ENCODE results near the gene PHKA1. TPM values are rescaled to one million over a fixed set of nuclear protein-coding genes. Genes with fewer than 3 reads are reported as not detected.
"Not testable (repeated sequence)": the region's sequence is repeated elsewhere in the genome, so short reads cannot be mapped to it uniquely, and the experiment has no call there.

Gene PHKA1
- total RNA-seq, 2 donors from 2014 or later: 5.6 to 7.9 TPM

DNA sequence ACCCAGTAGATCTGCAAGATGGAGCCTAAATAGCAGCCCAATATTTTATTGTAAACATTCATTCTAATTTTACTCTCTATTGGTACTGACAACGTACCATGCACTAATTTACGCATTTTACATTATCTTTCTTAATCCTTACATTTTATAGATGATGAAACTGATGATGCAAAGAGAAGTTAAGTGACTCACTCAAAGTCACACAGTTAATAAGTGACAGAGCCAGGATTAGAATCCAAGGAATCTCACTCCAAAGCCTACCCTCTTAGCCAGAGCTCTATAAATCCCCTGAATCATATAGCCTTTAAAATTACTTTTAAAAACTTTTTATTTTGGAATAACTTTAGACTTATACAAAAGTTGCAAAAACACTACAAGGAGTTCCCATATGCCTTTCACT is 37.6 kb downstream of the PHKA1 start:
- no peak for DNase-seq (ENCODE audit: low spot score)
- intact Hi-C loops (cut with DNase I): no loop called here

- intact Hi-C loops (cut with DNase I); DNase-seq (ENCODE audit: low spot score): not testable (repeated sequence)
Observed at GRCh38 chrX:72673951-72674350, 40.2 kb downstream of the PHKA1 start.

GRCh38 chrX:72669508-72669907 is 44.6 kb downstream of the PHKA1 start:
- DNase-seq (ENCODE audit: low spot score); intact Hi-C loops (cut with DNase I): not testable (repeated sequence)

GRCh38 chrX:72666451-72666850 is 47.7 kb downstream of the PHKA1 start:
- intact Hi-C loops (cut with DNase I): no loop called here
- DNase-seq (ENCODE audit: low spot score): no peak

DNA sequence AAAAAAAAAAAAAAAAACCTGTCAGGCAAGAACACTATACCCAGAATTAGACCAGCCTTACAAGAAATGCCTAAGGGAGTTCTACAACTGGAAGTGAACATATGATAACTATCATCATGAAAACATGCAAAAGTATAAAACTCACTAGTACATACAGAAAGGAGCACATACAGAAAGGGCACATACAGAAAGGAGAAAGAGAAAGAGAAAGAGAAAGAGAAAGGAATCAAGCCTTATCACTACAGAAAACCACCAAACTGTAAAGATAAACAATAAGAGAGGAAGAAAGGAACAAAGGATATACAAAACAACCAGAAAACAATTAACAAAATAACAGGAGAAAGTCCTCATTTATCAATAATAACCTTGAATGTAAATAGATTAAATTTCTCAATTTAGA is 50.4 kb downstream of the PHKA1 start:
- intact Hi-C loops (cut with DNase I): no loop called here
- no peak for DNase-seq (ENCODE audit: low spot score)

- intact Hi-C loops (cut with DNase I): no loop called here
- DNase-seq (ENCODE audit: low spot score): no peak
Observed at GRCh38 chrX:72662020-72662747, 51.9 kb downstream of the PHKA1 start.

GRCh38 chrX:72659723-72660122 is 54.4 kb downstream of the PHKA1 start:
- no peak for DNase-seq (ENCODE audit: low spot score)
- intact Hi-C loops (cut with DNase I): no loop called here

GRCh38 chrX:72652082-72652481 is 62.0 kb downstream of the PHKA1 start:
- DNase-seq (ENCODE audit: low spot score): no peak
- intact Hi-C loops (cut with DNase I): no loop called here

DNA sequence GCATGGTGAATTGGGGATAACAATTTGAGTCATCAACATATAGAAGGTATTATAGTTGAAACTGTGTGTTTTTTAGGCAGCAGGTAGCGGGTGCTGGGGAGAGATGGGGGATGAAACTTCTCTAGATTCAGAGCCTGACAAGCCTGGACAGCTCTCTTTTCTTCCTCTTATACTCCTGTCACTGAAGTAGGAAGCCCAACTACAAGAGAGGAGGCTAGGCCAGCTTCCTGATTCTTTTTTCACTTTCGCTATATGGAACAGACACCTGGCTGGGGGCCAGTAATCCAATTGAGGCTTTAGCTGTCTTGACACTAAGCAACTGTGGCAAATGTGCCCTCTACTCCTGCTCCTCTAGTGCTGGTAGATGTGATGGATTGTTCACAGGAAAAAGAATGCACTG is 69.2 kb downstream of the PHKA1 start:
- intact Hi-C loops (cut with DNase I): no loop called here
- no peak for DNase-seq (ENCODE audit: low spot score)

DNA sequence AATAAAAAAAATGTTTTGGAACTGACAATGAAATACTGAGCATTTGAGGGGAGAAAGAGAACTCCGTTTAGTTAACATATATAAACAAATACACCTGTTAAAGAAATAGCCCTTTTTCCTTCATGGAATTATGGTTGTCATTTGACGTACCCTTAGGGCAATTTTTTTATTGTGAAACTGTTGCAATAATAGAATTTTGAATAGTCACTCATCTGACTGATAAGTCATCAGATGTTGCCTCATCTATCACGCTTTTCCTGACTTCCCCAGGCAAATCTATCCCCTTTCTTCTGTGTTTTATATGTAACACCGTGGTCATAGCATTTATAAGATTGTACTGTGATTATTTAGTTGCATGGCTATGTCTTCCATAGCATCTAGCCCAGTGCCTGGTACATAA is 72.5 kb downstream of the PHKA1 start:
- intact Hi-C loops (cut with DNase I): no loop called here
- DNase-seq (ENCODE audit: low spot score): no peak

- intact Hi-C loops (cut with DNase I): no loop called here
- no peak for DNase-seq (ENCODE audit: low spot score)
Observed at GRCh38 chrX:72635930-72636329, 78.2 kb downstream of the PHKA1 start.

DNA sequence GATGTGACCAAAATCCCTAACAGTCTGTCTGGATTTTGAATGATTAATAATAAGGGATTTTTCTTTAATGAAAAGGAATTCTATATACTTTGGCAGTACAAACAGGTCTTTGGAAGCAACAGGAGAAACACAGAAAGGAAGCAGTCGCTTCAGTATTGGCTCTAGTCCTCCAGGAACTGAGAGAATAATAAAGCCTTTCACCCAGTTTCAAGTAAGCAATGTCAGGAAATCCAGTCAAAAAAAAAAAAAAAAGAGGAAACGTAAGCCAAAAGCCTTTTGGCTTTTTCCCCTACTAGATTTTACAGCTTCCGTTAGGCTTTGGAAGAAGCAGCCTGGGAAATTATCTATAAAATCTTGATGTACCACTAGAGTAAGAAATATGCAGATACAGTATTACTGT is 79.8 kb downstream of the PHKA1 start:
- DNase-seq (ENCODE audit: low spot score): no peak
- intact Hi-C loops (cut with DNase I): no loop called here

- intact Hi-C loops (cut with DNase I): no loop called here
- DNase-seq (ENCODE audit: low spot score): no peak
Observed at GRCh38 chrX:72630185-72630584, 83.9 kb downstream of the PHKA1 start.

- intact Hi-C loops (cut with DNase I): no loop called here
- no peak for DNase-seq (ENCODE audit: low spot score)
Observed at GRCh38 chrX:72624194-72624593, 89.9 kb downstream of the PHKA1 start.

DNA sequence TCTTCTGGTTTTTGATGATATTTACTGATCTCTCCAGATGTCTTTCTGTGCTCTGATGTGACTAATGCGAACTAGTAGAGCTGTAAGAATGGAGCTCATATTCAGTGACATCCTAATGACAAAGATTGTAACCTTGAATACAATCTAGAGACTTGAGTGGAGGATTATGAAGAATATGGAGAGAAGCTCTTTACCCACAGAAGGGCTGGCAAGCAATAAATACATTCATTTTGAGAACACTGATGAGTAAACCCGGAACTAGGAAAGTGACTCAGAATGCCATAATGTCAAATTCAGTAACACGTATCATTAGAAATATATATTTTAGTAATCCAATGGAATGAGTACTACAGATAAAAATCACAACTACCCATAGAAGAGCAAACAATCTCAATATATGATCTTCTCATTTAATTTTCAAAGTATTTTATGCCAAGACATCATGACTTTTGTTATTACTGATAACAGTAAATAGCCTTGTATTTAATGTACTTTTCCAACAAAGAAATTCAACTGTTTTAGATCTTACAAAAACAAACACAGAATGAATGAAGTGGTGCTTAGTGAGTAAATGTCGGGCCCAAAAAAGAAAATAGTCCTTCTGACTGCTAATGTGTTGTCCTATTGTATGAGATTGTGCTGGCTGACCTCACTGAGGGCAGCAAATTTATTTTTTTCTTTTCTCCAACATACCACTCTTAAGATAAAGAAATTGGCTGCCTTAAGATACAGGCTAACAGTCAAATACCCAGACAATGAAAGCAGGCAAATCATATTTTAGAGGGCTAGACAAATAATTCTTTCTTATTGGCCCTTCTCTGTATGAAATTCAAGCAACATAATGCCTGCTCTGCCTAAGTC is 92.3 kb downstream of the PHKA1 start:
- intact Hi-C loops (cut with DNase I): no loop called here
- no peak for DNase-seq (ENCODE audit: low spot score)

DNA sequence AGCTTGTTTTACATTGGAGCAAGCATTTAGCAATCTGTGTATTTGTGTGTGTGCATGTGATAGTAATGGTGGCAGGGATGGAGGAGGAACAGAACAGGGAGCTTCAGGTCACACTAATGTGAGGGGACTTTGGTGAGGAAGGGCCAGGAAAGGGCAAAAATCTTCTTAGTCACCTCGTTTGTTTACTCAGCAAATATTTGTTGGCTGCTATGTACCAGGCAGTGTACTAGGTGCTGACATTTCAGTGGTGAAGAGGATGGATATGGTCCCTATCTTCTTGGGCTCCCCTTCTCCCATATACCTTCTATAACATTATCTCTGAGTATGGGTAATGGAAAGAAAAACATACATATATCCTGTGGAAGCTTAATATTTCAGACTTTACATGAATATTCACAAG is 92.9 kb downstream of the PHKA1 start:
- DNase-seq (ENCODE audit: low spot score): no peak
- intact Hi-C loops (cut with DNase I): no loop called here

DNA sequence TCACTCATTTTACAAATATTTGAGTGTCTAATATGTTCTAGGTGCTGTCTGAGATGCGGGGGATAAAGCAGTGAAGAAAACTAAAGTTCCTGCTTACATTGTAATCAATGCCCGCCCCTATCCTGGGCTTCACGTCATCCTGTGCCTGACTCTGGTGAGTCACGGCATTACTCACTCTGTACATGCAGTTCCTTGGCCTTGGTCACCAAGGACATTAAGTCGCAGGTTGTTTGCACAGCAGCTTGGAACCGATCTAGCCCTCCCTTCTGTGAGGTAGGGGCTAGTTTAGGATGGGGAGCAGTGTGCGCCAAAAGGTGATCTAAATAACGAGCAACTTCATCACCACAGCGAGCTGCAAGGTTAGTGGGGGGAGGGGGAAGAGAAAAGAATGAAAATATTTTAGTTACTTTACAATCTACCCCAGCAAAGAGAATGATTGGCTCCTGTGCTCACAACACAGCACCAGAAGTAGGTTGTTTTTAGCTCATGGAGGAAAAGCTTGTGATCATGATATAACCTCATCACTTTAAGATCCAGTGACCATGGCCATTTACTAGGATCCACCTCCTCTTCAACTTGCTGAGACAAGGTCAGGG is 93.5 kb downstream of the PHKA1 start:
- no peak for DNase-seq (ENCODE audit: low spot score)
- intact Hi-C loops (cut with DNase I): no loop called here

GRCh38 chrX:72609313-72609712 is 104.8 kb downstream of the PHKA1 start:
- intact Hi-C loops (cut with DNase I): no loop called here
- no peak for DNase-seq (ENCODE audit: low spot score)

GRCh38 chrX:72604705-72605104 is 109.4 kb downstream of the PHKA1 start:
- no peak for DNase-seq (ENCODE audit: low spot score)
- intact Hi-C loops (cut with DNase I): no loop called here

DNA sequence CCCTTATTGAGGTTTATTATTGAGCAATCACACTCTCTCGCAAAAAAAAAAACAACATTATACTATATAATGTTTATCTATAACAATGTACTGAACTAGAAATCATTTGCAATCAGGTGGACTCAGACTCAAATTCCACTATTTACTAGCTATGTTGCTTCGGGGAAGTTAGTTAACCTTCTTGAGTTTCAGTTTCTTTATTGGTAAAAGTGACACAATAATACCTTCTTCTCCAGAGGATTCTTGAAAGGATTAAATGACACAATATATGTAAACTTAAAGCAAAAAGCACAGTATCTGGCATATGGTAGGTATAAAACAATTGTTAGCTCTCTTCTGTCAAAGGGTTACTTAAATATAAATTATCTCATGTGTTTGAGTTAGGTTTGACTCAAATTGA is 110.0 kb downstream of the PHKA1 start:
- intact Hi-C loops (cut with DNase I): no loop called here
- no peak for DNase-seq (ENCODE audit: low spot score)
